Ishikawa (cell line): ENCODE measurements around the gene PYGO2.

Experiments used
- CEBPB ChIP-seq: IDR thresholded peaks from 2 replicates; pipeline ENCODE4 v1.6.1; 2012
- CREB1 ChIP-seq: IDR thresholded peaks from 2 replicates; pipeline ENCODE4 v1.6.1; 2012; ENCODE audit warnings: low read depth
- EGR1 ChIP-seq: IDR thresholded peaks from 2 replicates; pipeline ENCODE4 v1.6.1; 2012
- EP300 ChIP-seq: IDR thresholded peaks from 2 replicates; pipeline ENCODE4 v1.6.1; 2012; ENCODE audit warnings: borderline replicate concordance
- FOXM1 ChIP-seq: IDR thresholded peaks from 2 replicates; pipeline ENCODE4 v1.6.1; 2012; ENCODE audit warnings: low read depth, borderline replicate concordance
- MAX ChIP-seq: IDR thresholded peaks from 2 replicates; pipeline ENCODE4 v1.6.1; 2012
- NFIC ChIP-seq: IDR thresholded peaks from 2 replicates; pipeline ENCODE4 v1.6.1; 2012
- RAD21 ChIP-seq: IDR thresholded peaks from 2 replicates; pipeline ENCODE4 v1.6.1; 2012; ENCODE audit warnings: low read depth
- REST ChIP-seq: IDR thresholded peaks from 2 replicates; pipeline ENCODE4 v1.6.1; 2012; ENCODE audit warnings: low read depth, mild to moderate bottlenecking
- TAF1 ChIP-seq: IDR thresholded peaks from 2 replicates; pipeline ENCODE4 v1.6.1; 2012; ENCODE audit warnings: low read depth, mild to moderate bottlenecking
- TCF12 ChIP-seq: IDR thresholded peaks from 2 replicates; pipeline ENCODE4 v1.6.1; 2012; ENCODE audit warnings: low read depth
- TEAD4 ChIP-seq: IDR thresholded peaks from 2 replicates; pipeline ENCODE4 v1.6.1; 2012
- USF1 ChIP-seq: IDR thresholded peaks from 2 replicates; pipeline ENCODE4 v1.6.1; 2012
- YY1 ChIP-seq: IDR thresholded peaks from 2 replicates; pipeline ENCODE4 v1.6.1; 2012; ENCODE audit warnings: low read depth
- ZBTB7A ChIP-seq: IDR thresholded peaks from 2 replicates; pipeline ENCODE4 v1.6.1; 2012; ENCODE audit warnings: low read depth

PYGO2 gene

GRCh38 chr1:154948079-154948478 lies 13.5 kb downstream of the PYGO2 start:
- TF ChIP-seq RAD21 (no peak), CEBPB (no peak), REST (no peak), USF1 (no peak), CREB1 (no peak), TEAD4 (no peak), MAX (no peak), TAF1 (no peak), ZBTB7A (no peak), NFIC (no peak), YY1 (no peak), EGR1 (no peak), FOXM1 (no peak), TCF12 (no peak), EP300 (no peak)

- no peak for TF ChIP-seq NFIC
- TF ChIP-seq FOXM1, result no peak
- no peak for TF ChIP-seq TEAD4
- TF ChIP-seq EGR1, result no peak
- TF ChIP-seq USF1, result no peak
- TF ChIP-seq ZBTB7A, result no peak
- TF ChIP-seq YY1, result no peak
- TF ChIP-seq EP300, result no peak
- no peak for TF ChIP-seq MAX
- no peak for TF ChIP-seq TAF1
- no peak for TF ChIP-seq CEBPB
- no peak for TF ChIP-seq TCF12
- no peak for TF ChIP-seq CREB1
- no peak for TF ChIP-seq REST
- TF ChIP-seq RAD21, result no peak
Observed at GRCh38 chr1:154945962-154946850, 15.4 kb downstream of the PYGO2 start.

GRCh38 chr1:154945160-154945961 lies 16.2 kb downstream of the PYGO2 start:
- no peak for TF ChIP-seq CREB1
- no peak for TF ChIP-seq REST
- TF ChIP-seq TCF12, result no peak
